SKM-1 (cell line): ENCODE data around the gene HSD17B1.
"Not testable (repeated sequence)": the region's sequence is repeated elsewhere in the genome, so short reads cannot be mapped to it uniquely, and the experiment has no call there.

Experiments
- DNase-seq: peaks from one replicate; lab custom pipeline; 2025; ENCODE audit not compliant: unreplicated experiment; lab: John Stamatoyannopoulos, UW

Gene HSD17B1, protein sequence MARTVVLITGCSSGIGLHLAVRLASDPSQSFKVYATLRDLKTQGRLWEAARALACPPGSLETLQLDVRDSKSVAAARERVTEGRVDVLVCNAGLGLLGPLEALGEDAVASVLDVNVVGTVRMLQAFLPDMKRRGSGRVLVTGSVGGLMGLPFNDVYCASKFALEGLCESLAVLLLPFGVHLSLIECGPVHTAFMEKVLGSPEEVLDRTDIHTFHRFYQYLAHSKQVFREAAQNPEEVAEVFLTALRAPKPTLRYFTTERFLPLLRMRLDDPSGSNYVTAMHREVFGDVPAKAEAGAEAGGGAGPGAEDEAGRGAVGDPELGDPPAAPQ

DNA sequence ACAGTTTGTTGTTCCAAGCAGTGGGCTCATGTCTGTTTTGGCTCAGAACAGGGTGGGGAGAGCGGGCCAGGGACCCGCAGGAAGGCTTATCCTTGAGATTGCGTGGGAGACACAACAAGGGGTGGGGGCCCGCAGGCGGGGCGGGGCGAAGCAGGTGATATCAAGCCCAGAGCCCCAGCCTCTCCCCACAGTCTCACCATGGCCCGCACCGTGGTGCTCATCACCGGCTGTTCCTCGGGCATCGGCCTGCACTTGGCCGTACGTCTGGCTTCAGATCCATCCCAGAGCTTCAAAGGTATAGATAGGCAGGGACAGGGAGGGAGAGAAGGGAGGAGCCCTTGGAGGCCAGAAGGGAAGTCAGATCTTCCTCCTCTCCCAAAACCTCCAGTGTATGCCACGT is at the start of gene HSD17B1:
Gene HSD17B1, plus strand, starts transcription at position 188 of the 400 bp plus-strand sequence. Its CDS starts 11 bp downstream, at position 199.
- DNase-seq = not testable (repeated sequence)

DNA sequence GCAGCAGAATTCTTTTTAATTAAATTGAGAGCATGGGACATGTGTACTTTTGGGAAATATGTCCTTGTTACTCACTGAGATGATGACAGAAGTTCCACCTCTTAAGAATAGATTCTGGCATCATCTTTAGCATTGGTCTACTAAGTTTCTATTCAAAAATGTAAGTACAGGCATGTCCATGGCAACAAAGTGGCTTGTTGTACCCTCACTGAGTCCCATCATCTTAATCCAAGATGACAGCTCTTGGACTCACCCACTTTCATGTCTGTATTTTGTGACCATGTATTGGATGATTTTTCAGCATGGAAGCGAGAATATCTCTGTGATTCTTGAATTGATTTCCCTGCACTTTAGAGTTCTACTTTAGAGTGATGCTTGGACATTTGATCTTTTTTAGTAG is 49.8 kb upstream of the HSD17B1 start:
- DNase-seq = no peak

DNA sequence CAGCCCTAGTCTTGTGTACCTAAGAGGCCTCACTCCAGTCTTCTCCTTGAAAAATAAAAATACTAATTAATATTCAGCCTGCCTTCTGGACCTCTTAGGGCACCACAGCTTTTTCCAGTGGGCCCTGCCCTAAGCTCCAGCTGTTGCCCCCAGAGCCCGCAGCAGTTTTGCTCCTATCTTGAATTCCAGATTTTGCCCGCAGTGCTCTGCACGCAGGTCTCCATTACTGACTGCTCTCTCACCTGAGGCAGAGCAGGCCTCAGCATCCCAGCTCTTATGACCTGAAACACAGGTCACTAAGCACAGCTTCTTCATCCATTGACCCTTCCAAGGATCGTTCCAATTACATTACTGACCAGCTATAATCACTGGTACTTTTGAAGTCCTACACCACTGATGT is 45.1 kb upstream of the HSD17B1 start:
- DNase-seq = no peak

DNA sequence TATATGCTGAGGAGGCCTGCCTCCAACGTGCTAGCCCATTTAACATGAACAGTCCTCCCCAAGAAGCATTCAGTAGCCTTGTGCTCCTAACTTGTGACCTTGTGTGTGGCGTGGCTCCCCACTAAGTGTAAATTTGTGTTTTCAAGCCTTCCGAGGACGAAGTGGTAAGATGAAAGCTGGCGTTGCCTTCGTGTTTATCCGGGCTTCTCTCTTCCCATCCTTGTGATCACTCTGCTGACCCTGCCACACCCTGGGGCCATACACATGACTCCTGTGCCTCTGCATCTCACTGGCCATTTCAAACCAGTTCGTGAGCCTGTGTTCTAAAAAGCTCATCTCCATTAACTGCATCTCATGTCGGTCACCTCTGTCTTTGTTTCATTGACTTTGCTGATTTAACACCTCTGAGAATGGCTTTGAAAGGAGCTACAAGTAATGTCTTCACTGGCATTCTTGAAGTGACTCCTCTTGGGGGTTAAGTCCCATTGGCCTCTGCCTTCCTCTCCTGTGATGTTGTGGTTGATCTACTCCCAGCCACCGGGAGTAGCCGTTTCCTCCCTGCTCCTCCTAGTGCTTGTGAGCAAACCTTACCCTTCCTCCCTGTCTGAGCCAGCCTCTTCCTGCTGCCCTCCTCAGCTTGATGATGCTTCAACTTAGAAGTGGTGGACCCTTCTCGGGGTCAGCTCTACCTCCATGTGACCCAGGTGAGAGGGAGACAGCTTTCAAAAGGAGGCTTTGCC is 44.1 kb upstream of the HSD17B1 start:
- no peak for DNase-seq

DNA sequence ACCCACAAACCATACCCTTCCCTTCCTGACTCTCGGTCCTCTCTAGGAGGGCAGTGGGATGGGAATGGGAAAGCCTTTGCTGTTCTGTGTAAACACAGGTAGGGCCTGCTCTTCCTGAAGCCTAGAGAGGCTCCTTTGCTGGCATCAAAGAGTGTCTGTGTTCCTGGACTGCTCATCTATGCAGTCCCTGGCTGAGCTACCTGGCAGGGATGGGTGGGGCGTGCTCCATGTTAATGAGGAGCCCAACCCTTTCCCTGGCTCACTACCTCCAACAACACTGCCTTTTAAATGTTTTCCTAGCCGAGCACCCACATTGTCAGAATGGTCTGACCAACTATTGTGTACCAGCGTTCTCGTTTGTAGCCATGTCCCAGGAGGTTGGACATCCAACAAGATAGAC is 43.3 kb upstream of the HSD17B1 start:
- DNase-seq = no peak

DNA sequence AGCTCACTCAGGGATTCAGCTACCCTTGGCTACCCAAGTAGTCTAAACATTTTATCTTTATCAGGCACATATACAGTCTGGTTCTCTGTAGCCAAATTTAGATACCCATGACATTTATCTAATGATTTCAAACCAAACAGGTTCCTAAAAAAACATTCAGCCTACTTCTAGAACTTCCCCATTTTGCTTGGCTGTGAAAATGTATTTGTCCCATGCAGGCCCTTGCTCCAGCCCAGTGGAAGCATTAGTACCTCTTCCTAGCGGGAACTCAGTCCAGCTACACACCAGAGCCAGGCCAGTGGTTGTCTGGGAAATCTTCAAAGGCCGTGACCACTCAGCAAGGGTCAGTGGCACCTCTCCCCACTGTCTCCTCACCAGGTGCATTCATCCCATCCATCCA is 42.9 kb upstream of the HSD17B1 start:
- no peak for DNase-seq

DNA sequence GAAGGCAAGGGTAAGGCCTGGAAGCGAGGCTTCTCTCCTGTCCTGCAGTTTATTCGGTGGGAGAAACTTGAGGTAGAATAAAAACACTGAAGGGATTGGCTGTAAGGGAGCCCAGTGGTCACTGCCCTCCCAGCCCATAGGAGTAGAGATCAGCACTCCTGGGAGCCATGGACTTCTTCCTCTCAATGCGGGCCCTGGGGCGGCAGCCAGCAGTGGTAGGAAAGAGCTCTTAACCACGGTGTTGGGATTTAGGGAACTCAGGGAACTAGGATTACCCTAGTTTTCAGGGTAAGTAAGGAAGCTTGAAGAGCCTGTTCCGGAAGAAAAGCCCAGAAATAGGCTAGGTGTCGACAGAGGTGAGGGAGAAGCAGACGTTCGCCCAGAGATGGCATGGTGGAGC is 40.5 kb upstream of the HSD17B1 start:
- no peak for DNase-seq

DNA sequence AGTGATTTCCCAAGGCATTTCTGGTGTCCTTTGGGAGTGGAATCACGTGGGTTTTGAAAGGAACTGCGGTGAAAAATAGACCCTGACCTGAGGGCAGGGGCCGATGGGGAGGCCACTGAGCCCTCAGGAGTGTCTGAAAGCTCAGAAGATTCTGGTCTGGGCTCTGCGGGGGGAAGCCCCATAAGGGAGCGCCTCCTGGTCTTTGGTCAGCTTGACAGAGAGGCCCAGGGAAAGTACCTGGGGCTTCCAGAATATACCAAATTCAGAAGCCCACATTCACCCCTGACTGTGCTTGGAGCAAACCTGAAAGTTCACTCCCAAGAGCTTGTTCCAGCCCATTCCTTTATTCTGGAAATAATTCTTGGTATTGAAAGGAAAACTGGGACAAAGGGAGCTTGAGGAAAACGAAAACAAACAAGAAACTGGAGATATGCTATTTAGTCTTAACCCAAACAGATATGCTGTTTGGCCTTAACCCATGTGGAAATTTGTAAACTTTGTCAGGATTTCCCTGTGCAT is 39.9 kb upstream of the HSD17B1 start:
- DNase-seq = no peak

DNA sequence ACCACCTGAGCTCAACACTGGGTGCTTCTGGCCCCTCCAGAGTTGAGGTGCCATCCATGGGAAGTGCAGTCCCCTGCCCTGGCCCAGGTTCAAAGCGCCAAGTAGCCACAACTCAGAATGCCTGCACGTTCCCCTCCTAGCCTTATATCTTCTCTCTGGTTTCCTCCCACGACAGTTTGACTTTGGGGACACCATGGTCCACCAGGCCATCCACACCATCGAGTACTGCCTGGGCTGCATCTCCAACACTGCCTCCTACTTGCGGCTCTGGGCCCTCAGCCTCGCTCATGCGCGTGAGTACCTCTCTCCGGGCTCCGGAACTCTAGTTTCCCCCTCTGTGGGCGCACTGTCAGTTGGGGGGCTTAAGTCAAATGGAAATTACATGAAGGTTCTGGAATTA is 39.0 kb upstream of the HSD17B1 start:
- no peak for DNase-seq

DNA sequence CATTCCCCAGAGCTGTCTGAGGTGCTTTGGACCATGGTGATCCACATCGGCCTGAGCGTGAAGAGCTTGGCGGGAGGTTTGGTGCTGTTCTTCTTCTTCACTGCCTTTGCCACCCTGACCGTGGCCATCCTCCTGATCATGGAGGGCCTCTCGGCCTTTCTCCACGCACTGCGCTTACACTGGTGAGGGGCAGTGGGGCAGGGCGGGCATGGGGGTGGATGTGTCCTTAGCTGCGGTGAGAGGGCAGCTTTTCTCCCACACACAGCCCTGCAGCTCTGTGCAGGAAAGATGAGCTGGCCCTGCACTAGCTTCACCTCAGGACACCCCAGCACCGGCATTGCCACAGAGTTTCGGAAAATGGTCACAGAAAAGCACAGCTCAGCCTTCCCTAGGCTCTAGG is 38.4 kb upstream of the HSD17B1 start:
- DNase-seq = no peak

DNA sequence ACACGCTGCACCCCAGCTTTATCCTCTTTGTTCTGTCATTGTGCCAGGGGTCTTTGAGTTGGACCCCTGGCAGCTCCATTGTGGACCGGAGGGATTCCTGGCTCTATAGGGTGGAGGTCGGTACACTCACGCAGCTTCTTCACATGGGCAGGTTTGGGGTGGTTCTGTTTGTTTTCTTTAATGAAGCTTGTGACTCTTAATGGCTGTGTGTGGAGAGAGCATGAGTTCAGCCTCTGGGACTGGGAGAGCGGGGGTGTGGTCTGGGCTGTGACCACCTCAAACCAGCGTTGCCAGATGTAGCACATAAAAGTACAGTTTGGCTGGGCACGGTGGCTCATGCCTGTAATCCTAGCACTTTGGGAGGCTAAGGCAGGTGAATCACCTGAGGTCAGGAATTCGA is 37.9 kb upstream of the HSD17B1 start:
- no peak for DNase-seq

DNA sequence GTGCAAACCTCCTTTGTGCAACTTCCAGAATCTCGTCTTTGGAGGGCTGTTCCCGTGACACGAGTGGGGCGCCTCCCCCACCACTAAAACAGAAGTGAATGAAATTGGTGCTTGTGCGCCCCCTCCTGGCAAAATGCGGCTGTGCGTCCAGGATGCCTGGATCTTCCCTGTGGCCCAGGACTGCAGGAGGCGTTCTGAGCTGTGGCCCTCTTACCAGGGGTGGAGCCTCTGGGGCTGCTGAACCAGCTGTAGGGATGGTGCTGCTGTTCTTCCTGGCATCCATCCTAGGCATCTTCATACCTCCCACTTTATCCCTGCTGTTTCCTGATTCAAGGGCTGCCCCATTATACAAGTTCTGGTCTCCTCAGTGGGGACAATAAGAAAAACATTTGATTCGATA is 35.2 kb upstream of the HSD17B1 start:
- DNase-seq = peak; percentile 20

DNA sequence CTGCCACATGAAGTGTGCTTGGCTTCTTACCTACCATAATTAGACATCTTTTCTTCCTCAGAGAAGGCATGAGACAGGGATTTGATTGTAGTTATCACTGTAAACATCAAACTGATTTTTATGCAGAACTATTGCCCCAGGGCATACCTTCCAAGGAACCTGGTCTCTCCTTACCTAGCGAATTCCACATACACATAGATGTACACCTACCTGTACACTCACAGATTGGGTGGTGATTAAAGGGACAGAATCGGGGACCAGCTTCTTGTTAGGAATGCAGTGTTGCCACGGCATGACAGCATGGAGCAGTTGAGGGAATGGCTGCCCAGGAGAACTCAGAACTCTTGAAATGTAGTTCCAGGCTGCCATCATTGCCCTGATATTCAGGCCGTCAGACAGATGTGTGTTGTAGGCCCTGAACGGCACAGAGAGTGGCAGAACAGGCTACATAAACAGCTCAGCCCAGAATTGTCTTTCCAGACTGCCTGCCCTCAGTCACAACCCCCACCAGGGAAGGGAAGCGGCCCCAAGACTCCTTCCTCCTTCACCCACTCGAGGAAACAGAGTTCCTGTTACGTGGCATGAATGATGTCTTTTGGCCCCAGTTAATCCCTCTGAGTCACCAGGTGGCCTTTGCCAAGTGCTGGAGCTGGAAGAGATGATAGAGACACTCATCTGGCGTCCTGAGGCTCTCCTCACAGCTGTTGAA is 34.5 kb upstream of the HSD17B1 start:
- DNase-seq = no peak

DNA sequence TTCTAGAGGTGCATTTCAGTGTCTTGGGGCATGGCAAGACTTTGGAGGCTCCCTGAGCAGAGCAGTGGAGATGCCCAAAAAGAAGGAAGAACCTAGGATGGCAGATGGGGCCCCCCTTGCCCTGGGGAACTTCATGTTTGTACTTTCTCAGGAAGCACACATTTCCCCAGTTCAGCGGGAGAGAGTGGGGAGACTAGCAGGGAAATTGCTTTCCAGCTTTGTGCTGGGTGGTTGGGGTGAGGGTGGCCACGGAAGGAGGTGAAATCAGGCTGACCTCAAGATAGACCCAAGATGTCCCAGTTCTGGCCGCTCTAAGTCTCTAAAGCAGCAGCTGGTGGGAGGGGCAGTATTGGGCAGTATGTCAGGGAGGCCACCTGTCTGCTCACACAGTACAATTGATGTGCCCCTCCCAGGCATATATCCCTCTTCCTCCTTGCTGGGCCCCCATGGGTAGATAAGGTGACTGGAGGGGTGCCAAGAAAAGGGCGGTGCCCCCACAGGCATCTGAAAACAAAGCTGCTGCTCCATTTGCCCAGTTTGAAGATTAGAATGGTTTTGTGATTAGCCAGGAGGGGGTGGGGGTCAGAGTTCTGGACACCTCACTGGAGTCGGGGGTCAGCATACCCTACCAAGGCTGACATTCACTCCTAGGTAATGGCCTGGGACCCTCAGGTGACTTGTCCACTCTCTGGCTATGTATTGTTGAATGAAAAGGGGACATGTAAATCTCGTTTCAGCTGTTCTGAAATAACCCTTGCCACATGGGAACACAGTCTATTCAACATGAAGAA is 33.8 kb upstream of the HSD17B1 start:
- DNase-seq = no peak

DNA sequence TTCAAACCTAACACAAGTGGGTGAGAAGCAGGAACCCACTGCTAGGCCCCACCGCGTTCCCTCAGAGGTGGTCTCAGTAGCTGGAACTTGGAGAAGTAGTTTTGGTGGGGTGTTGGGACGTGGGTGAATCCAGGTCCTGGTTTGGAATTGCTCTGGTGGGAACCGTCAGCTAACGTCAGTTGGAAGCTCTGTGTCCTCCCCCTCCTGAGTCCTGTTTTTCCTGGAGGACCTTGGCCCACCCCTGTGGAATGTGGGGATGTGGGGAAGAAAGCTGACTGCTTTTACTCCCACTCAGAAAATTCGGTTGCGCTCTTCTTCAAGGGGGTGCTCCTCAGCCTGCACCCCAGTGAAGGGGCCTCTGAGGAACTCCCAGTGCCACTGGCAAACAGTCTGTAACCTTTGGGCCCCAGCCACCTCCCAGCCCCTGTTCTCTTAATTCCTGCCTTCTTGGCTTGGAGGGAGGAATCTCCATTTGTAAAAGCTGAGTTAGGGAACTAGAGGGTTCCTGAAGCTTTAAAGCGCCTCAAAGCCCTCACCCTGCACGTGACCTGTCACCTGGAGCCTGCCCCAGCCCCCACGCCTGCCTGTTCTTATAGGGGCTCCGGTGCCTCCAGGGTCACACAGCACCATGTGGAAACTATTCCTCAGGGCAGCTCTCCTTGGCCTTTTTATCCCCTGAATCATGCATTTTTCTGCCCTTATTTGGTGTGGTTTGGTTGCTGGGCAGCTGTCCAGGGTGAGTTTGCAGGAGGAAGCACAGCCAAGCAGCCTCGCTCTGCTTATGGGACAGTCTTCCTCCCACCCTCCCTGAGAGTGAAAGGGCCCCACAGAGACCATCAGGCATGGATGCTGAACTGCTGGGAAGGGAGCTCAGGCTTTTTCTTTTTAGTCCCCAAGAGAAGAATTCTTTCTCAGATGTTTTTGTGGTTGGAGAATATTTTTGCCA is 32.9 kb upstream of the HSD17B1 start:
- no peak for DNase-seq

DNA sequence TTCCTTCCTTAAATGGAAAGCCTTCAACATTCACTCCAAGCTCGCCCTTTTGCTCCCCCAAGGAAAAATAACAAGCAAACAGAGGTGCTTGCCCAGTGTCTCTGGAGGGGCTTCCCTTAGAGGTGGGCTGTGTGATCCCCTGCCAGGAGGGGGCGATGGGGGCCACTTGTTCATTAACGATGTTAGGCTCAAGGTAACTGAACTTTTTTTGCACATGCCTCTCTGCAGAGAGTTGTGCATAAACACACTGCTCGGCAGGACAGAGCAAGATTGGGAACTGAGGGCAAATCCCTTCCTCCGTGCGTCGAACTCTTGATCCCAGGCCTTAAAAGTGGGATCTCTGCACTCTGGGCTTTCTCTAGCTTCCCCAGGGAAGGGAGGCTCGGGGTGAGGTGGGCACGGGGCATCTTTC is 32.2 kb upstream of the HSD17B1 start:
- DNase-seq = no peak

DNA sequence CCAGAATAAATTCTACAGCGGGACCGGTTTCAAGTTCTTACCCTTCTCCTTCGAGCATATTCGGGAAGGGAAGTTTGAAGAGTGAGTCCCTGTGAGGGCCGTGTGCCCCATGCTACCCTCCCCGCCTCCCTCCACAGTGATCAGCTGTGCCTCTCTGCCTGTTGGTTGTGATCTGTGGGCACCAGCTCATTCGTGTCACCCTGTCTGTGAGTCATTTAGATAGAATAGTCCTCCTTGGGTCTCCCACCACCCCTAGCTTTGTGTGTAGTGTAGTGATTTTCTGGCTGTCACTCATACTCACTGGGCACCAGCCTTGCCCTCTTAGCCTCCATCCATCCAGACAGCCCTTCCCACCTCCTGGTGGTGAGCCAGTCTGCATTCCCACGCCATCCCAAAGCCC is 31.7 kb upstream of the HSD17B1 start:
- DNase-seq = no peak

DNA sequence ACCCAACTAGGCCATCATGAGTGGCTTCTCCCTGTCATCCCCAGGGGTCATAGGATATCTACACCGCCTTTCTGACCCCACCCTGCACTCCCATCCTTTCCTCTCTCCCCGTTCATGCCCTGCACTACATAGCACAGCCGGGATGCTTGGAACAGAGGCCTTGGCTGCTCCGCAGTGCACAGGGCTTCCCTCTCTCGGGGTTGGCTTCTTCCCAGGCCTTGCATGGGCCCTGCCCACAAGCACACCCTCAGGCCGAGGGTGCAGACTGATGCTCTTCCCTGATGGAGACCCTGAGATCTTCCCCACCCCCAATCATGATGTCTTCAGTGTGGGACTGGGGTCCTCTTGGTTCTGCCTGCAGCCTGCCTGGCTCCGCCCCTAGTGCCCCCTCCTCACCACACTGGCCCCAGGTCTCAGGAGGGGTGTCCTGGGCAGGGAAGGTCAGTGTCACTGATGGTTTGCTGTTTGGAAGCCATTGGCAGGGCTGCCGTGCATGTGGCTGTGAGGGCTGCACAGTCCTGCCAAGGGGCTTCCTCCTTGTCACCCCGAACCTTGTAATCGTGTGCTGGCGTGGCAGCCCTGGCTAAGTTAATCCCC is 31.0 kb upstream of the HSD17B1 start:
- DNase-seq = no peak

DNA sequence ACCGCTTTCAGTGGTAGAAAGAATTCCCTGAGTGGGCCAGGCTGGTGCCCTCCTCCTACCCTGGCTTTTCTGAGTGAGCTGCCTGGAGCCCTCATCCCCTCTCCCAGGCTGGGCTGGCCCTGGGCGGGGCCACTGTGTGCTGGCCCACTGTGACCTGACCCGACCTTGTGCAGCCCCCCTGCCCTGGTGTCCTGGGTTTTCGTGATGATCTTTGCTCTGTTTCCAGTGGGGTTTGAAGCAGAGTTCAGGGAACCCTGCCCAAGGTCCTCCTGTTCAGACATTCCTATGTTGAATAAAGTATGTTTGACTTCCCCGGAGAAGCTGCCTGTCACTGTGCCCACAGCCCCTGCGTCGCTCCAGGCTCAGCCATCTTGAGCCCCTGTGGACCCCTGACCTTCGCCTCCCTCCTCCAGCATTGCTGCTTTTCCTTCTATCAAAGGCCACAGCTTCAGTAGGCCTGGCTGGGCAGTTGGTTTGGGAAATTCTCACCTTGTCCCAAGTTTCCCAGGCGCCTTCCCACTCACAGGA is 30.4 kb upstream of the HSD17B1 start:
- DNase-seq = no peak
